Omental fat pad (tissue), 4 donors: ENCODE measurements around the gene TWF1. TPM values are rescaled to one million over a fixed set of nuclear protein-coding genes. Genes with fewer than 3 reads are reported as not detected.

Experiments used
- ATAC-seq: fragments of 150-250 bp; one replicate; pipeline ENCODE4 v1.9.1; 2016; ENCODE audit warnings: mild to moderate bottlenecking, moderate library complexity; ENCODE audit not compliant: low FRiP score
- DNase-seq: peaks from one replicate; pipeline ENCODE4 v3.0.0-alpha.2; 2019; ENCODE audit warnings: low spot score
- CTCF ChIP-seq, 3 donors: fragments of 450-650 bp; IDR thresholded peaks; one replicate each; pipeline ENCODE4 v1.5.1; 2016 to 2017; ENCODE audit warnings: antibody characterized with exemption in 3 of 3, mild to moderate bottlenecking in 3 of 3, moderate library complexity in 2 of 3
- total RNA-seq, 4 donors: library from RNA; depleted of rRNA; stranded (reverse); fragments of >200 nt; gene quantifications; one replicate each; pipeline ENCODE4 v1.1.0, GENCODE V29; 2016

TWF1 gene
- total RNA-seq, 4 donors from 2014 or later = 66.3 to 80.1 (median 70.7) TPM

GRCh38 chr12:43744826-43745225, 61.3 kb downstream of the TWF1 start:
- no peak for TF ChIP-seq CTCF (IDR thresholded peaks at IDR 0.05)
- no peak for DNase-seq
- no peak for ATAC-seq

Other genes with a start within 250 kb of the TWF1 start
- 1 to 10 TPM; 6.8 to 9.8 (median 7.9) TPM for gene PUS7L, start 47.5 kb downstream of the TWF1 start, total RNA-seq
- 10 to 100 TPM; 17.9 to 41.9 (median 23.9) TPM for gene IRAK4, start 47.4 kb downstream of the TWF1 start, total RNA-seq
- gene TMEM117, start 29.8 kb upstream of the TWF1 start, total RNA-seq = 10 to 100 TPM in 1 of 4 donors, 1 to 10 TPM in 3; 7.5 to 13.1 (median 8.2) TPM